OCI-LY7 (cell line): Measurements from ENCODE around the gene MIDN.

Experiments
- CTCF ChIP-seq: fragments of 200-600 bp; sonication (generic); conservative IDR thresholded peaks from 2 replicates; pipeline ENCODE4 v1.5.1; 2014; ENCODE audit warnings: mild to moderate bottlenecking, antibody characterized with exemption, low read length, moderate library complexity, mixed read lengths
- EZH2phosphoT487 ChIP-seq: fragments of 200-600 bp; sonication (generic); IDR thresholded peaks from 2 replicates; pipeline ENCODE4 v1.6.1; 2018; ENCODE audit warnings: low read depth, borderline replicate concordance, mild to moderate bottlenecking, mixed run types, antibody characterized with exemption, low read length, moderate library complexity, mixed read lengths

DNA sequence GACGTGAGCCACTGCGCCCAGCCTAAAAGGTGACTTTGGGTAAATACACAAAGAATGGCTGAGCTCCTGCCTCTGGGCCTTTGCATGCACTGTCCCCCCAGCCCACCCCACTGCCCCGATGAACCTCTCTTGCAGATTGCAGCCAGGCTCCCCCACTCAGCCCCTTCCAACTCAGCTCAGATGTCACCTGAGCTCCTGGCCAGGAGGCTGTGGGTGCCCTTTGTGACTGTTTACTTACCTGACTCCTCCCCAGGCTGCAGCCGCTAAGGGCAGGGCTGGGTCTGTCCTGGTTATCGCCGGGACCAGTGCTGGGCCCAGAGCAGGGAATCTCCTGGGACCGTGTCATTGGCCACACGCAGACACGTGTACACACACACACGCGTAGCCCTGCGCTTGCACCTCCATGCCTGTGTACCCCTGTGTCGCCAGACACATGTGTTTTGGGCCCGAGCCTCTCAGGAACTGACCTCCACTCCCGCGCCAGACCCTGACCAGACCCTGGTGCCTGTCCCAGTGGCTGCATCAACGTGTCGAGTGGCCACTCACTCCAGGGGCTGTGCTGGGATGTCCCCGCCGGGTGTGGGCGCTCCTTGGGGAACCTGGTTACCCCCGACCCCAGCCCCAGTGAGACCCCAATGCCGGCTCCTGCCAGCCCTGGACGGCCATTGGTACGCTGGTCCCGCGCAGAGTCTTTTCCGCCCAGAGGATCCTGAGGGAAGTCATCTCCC, 56.0 kb downstream of the MIDN start:
- TF ChIP-seq CTCF (no peak), EZH2phosphoT487 (no peak)
